Keratinocyte (primary cell): Measurements from ENCODE around the gene ATP6V0A1. TPM values are rescaled to one million over a fixed set of nuclear protein-coding genes. Genes with fewer than 3 reads are reported as not detected.

ENCODE experiments used
- DNase-seq: peaks from one replicate; pipeline ENCODE4 v3.0.0-alpha.2; 2011; ENCODE audit warnings: low read depth, missing footprints, low spot score
- FAIRE-seq: peaks from 2 replicates; lab custom pipeline; 2011; peaks lifted over from hg19 to GRCh38; lab: Jason Lieb, UNC
- H2AFZ ChIP-seq: 2 replicates; pipeline ENCODE4 v1.6.0; 2012; ENCODE audit warnings: low read length, control low read depth, inconsistent platforms; ENCODE audit not compliant: control insufficient read depth
- H3K27ac ChIP-seq: 2 replicates; pipeline ENCODE4 v1.5.1; 2011; ENCODE audit warnings: low read length; ENCODE audit not compliant: control insufficient read depth, insufficient read depth
- H3K27me3 ChIP-seq: 3 replicates; pipeline ENCODE4 v1.6.0; 2011; ENCODE audit warnings: low read length; ENCODE audit not compliant: control insufficient read depth, insufficient read depth; ENCODE audit errors: extremely low read depth
- H3K36me3 ChIP-seq, 2 experiments: 2 replicates in 1 of 2; 3 replicates in 1 of 2; pipeline ENCODE4 v1.5.1; 2011; ENCODE audit warnings: low read length in 2 of 2, mild to moderate bottlenecking in 1 of 2; ENCODE audit not compliant: control insufficient read depth in 2 of 2, insufficient read depth in 2 of 2; ENCODE audit errors: extremely low read depth in 1 of 2
- H3K4me1 ChIP-seq: 3 replicates; pipeline ENCODE4 v1.5.1; 2011; ENCODE audit warnings: low read length; ENCODE audit not compliant: control insufficient read depth, insufficient read depth; ENCODE audit errors: extremely low read depth
- H3K4me2 ChIP-seq: 3 replicates; pipeline ENCODE4 v1.6.0; 2011; ENCODE audit warnings: low read depth, low read length; ENCODE audit not compliant: control insufficient read depth, insufficient read depth; ENCODE audit errors: extremely low read depth
- H3K4me3 ChIP-seq, 3 experiments: fragments of 200-600 bp in 1 of 3; sonication (generic) in 1 of 3; 2 replicates in 2 of 3; 3 replicates in 1 of 3; pipeline ENCODE4 v1.5.1; 2011 to 2016; ENCODE audit warnings: low read length in 3 of 3, mild to moderate bottlenecking in 3 of 3, control low read depth in 2 of 3, inconsistent platforms in 1 of 3, low read depth in 1 of 3, mixed read lengths in 1 of 3, mixed run types in 1 of 3, moderate library complexity in 1 of 3; ENCODE audit not compliant: control insufficient read depth in 2 of 3, insufficient read depth in 2 of 3; ENCODE audit errors: extremely low read depth in 1 of 3
- H3K79me2 ChIP-seq: 2 replicates; pipeline ENCODE4 v1.6.0; 2012; ENCODE audit warnings: low read length; ENCODE audit not compliant: control insufficient read depth, insufficient read depth
- H3K9ac ChIP-seq: 3 replicates; pipeline ENCODE4 v1.6.0; 2011; ENCODE audit warnings: low read length; ENCODE audit not compliant: control insufficient read depth, insufficient read depth; ENCODE audit errors: extremely low read depth
- H3K9me1 ChIP-seq: 3 replicates; pipeline ENCODE4 v1.6.0; 2011; ENCODE audit warnings: low read length; ENCODE audit not compliant: control insufficient read depth, insufficient read depth; ENCODE audit errors: extremely low read depth
- H3K9me3 ChIP-seq: 2 replicates; pipeline ENCODE4 v1.5.1; 2012; ENCODE audit warnings: low read depth, low read length; ENCODE audit not compliant: control insufficient read depth
- H4K20me1 ChIP-seq: 3 replicates; pipeline ENCODE4 v1.6.0; 2011; ENCODE audit warnings: low read length; ENCODE audit not compliant: control insufficient read depth, insufficient read depth; ENCODE audit errors: extremely low read depth
- CTCF ChIP-seq, 3 experiments: IDR thresholded peaks in 1 of 3; conservative IDR thresholded peaks in 1 of 3; optimal IDR thresholded peaks in 1 of 3; 2 replicates in 2 of 3; 3 replicates in 1 of 3; pipeline versions ENCODE3 to v1.5.1; 2011; ENCODE audit warnings: low read length in 3 of 3, mild to moderate bottlenecking in 3 of 3, moderate library complexity in 2 of 3, control low read depth in 1 of 3, inconsistent platforms in 1 of 3; ENCODE audit not compliant: insufficient read depth in 2 of 3; ENCODE audit errors: extremely low read depth in 1 of 3
- EZH2 ChIP-seq: IDR thresholded peaks from one replicate; pipeline ENCODE4 v1.6.1; 2012; ENCODE audit warnings: inconsistent platforms, mild to moderate bottlenecking, low read length, moderate library complexity
- dilution Hi-C: fragments of 300-500 bp; cut with MboI; formaldehyde crosslinking; loops from one replicate; pipeline ENCODE4 v1.7.0; 2020; ENCODE audit warnings: low sequenced_read_pairs; ENCODE audit not compliant: extremely low pct_ligation_motif_present
- polyA plus RNA-seq, 5 experiments: library from polyadenylated mRNA; depleted of rRNA in 3 of 5; stranded (reverse) in 3 of 5; stranded (forward) in 1 of 5; unstranded in 1 of 5; fragments of >200 nt; gene quantifications; 1 replicate in 1 of 5; 2 replicates in 3 of 5; 3 replicates in 1 of 5; pipeline versions ENCODE4 v1.2.1 to v1.2.3, GENCODE V29; 2011 to 2012; ENCODE audit warnings: missing spikeins in 2 of 5, low read depth in 1 of 5, low replicate concordance in 1 of 5

The ATP6V0A1 gene
- polyA plus RNA-seq, 1 donor (not counting 4 experiments of a cell fraction or from before 2014, with no cell fraction given) = 24.0 TPM

- Histone ChIP-seq H3K4me2 (no peak overlapping the region), H3K4me3 (no peak overlapping the region), H3K79me2 (no peaks in the 10 kb centered on the region), H3K4me1 (no peaks in the 10 kb centered on the region), H3K9me3 (no peaks in the 10 kb centered on the region), H4K20me1 (no peaks in the 10 kb centered on the region), H3K36me3 (peaks cover 0 to 16% of the 10 kb centered on the region in 2 experiments), H3K27ac (no peak overlapping the region), H2AFZ (no peak overlapping the region), H3K9ac (no peak overlapping the region), H3K27me3 (no peaks in the 10 kb centered on the region), H3K9me1 (no peaks in the 10 kb centered on the region)
- TF ChIP-seq EZH2 (no peak), CTCF (optimal IDR thresholded peaks at IDR 0.05 in 1 of 3, IDR thresholded peaks at IDR 0.05 in 1 of 3, conservative IDR thresholded peaks at IDR 0.05 in 1 of 3; ENCODE audit: extremely low read depth in 1 of 3, insufficient read depth in 2 of 3, low read length in 3 of 3) (no peak)
- DNase-seq (no peak), FAIRE-seq (no peak)
- dilution Hi-C loops = no loop called here
These were observed 15.6 kb downstream of the ATP6V0A1 start for GRCh38 chr17:42474276-42474675.

GRCh38 chr17:42475121-42475520, 16.4 kb downstream of the ATP6V0A1 start:
- dilution Hi-C loops = no loop called here
- Histone ChIP-seq H3K27ac (no peak overlapping the region), H4K20me1 (no peaks in the 10 kb centered on the region), H3K79me2 (no peaks in the 10 kb centered on the region), H3K4me1 (no peaks in the 10 kb centered on the region), H3K27me3 (no peaks in the 10 kb centered on the region), H3K4me3 (no peak overlapping the region), H3K4me2 (no peak overlapping the region), H3K9ac (no peak overlapping the region), H3K36me3 (peaks cover 0 to 18% of the 10 kb centered on the region in 2 experiments), H3K9me1 (no peaks in the 10 kb centered on the region), H2AFZ (no peak overlapping the region), H3K9me3 (no peaks in the 10 kb centered on the region)
- TF ChIP-seq EZH2 (no peak), CTCF (optimal IDR thresholded peaks at IDR 0.05 in 1 of 3, IDR thresholded peaks at IDR 0.05 in 1 of 3, conservative IDR thresholded peaks at IDR 0.05 in 1 of 3; ENCODE audit: extremely low read depth in 1 of 3, insufficient read depth in 2 of 3, low read length in 3 of 3) (no peak)
- DNase-seq (no peak), FAIRE-seq (no peak)
